Measurements from ENCODE around the gene SLC5A10. TPM values are rescaled to one million over a fixed set of nuclear protein-coding genes. Genes with fewer than 3 reads are reported as not detected.
A peak's percentile ranks its signal among the peaks of the same experiment; 100 is the strongest.
"Not testable (repeated sequence)": the region's sequence is repeated elsewhere in the genome, so short reads cannot be mapped to it uniquely, and the experiment has no call there.

The SLC5A10 gene
- total RNA-seq, 4 donors from 2014 or later: not detected

- TF ChIP-seq, protein P1, sequence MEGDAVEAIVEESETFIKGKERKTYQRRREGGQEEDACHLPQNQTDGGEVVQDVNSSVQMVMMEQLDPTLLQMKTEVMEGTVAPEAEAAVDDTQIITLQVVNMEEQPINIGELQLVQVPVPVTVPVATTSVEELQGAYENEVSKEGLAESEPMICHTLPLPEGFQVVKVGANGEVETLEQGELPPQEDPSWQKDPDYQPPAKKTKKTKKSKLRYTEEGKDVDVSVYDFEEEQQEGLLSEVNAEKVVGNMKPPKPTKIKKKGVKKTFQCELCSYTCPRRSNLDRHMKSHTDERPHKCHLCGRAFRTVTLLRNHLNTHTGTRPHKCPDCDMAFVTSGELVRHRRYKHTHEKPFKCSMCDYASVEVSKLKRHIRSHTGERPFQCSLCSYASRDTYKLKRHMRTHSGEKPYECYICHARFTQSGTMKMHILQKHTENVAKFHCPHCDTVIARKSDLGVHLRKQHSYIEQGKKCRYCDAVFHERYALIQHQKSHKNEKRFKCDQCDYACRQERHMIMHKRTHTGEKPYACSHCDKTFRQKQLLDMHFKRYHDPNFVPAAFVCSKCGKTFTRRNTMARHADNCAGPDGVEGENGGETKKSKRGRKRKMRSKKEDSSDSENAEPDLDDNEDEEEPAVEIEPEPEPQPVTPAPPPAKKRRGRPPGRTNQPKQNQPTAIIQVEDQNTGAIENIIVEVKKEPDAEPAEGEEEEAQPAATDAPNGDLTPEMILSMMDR (IDR thresholded peaks at IDR 0.05): peak in 2 of 3 experiments; percentile 41 to 42
- peak overlapping the region in 2 of 4 donors; percentile 36 to 55 for H3K27ac ChIP-seq (replicated peaks in 1 of 4)
- H3K9me3 ChIP-seq; H3K4me3 ChIP-seq; H3K27me3 ChIP-seq; DNase-seq (ENCODE audit: extremely low spot score); H3K4me1 ChIP-seq; intact Hi-C loops (cut with DNase I); H3K36me3 ChIP-seq: not testable (repeated sequence)
- no CpG with 5 or more reads among the region's 4 CpGs for WGBS
Measured at GRCh38 chr17:19031729-19032128, 79.8 kb downstream of the SLC5A10 start.

DNA sequence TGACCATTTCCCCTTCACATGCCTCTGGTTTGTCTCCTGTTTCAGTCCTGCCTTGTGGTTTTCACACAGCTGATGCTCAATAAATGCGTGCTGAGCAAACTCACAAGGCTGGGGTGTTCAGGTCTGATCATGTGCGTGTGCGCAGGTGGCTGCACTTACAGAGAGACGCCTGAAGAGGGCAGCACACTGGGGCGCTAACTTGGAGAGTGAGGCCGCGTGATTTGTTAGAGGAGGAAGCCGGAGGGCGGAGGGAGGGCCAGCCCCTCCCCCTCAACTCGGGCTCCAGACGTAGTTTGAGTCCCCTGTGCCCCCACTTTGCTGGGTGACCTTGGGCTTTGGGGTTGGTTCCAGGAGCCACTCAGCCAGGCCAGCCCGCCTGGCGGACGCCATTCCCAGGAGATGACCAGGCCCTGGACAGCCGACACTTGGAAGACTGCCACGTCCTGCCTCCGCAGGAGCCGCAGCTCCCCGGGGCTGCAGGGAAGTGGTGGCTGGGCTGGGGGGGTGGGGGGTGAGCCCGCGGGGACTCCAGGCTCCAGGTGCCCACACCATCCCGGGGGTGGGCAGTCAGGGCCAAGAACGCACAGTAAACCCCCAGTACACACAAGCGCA, 80.5 kb downstream of the SLC5A10 start:
- H3K4me1 ChIP-seq; H3K36me3 ChIP-seq; H3K9me3 ChIP-seq; H3K27me3 ChIP-seq; intact Hi-C loops (cut with DNase I); DNase-seq (ENCODE audit: extremely low spot score): not testable (repeated sequence)
- no CpG with 5 or more reads among the region's 24 CpGs for WGBS
- Histone ChIP-seq H3K27ac (replicated peaks in 1 of 4) (peak overlapping the region in 1 of 4 donors; percentile 55), H3K4me3 (peak overlapping the region in 1 of 4 donors; percentile 19)

DNA sequence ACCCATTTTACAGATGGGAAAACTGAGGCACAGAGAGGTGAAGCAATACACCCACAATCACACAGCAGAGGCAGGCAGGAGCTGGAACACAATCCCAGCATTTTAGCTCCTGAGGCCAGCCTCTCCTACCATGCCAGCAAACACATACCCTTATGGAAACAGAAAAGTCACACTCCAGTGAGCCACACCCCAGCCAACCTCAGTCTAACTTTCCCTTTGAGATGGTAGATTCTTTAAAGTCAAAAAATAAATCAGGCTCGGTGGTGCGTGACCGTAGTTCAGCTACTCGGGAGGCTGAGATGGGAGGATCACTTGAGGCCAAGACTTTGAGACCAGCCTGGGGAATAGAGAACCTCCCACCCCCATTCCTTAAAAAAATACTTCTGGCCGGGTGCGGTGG, 84.2 kb downstream of the SLC5A10 start:
- H3K4me3 ChIP-seq; H3K36me3 ChIP-seq; H3K9me3 ChIP-seq; H3K27ac ChIP-seq (replicated peaks in 1 of 4); DNase-seq (ENCODE audit: extremely low spot score); intact Hi-C loops (cut with DNase I); H3K4me1 ChIP-seq; H3K27me3 ChIP-seq: not testable (repeated sequence)
- no CpG with 5 or more reads among the region's 6 CpGs for WGBS

GRCh38 chr17:19037547-19037946, 85.6 kb downstream of the SLC5A10 start:
- H3K27me3 ChIP-seq; DNase-seq (ENCODE audit: extremely low spot score); H3K4me3 ChIP-seq; H3K27ac ChIP-seq (replicated peaks in 1 of 4); H3K9me3 ChIP-seq; H3K4me1 ChIP-seq; H3K36me3 ChIP-seq; intact Hi-C loops (cut with DNase I): not testable (repeated sequence)
- no CpG with 5 or more reads among the region's 6 CpGs for WGBS

GRCh38 chr17:19038007-19038406, 86.0 kb downstream of the SLC5A10 start:
- DNase-seq (ENCODE audit: extremely low spot score); H3K36me3 ChIP-seq; H3K27ac ChIP-seq (replicated peaks in 1 of 4); intact Hi-C loops (cut with DNase I); H3K4me1 ChIP-seq; H3K4me3 ChIP-seq; H3K9me3 ChIP-seq; H3K27me3 ChIP-seq: not testable (repeated sequence)
- WGBS: no CpG with 5 or more reads among the region's 17 CpGs

DNA sequence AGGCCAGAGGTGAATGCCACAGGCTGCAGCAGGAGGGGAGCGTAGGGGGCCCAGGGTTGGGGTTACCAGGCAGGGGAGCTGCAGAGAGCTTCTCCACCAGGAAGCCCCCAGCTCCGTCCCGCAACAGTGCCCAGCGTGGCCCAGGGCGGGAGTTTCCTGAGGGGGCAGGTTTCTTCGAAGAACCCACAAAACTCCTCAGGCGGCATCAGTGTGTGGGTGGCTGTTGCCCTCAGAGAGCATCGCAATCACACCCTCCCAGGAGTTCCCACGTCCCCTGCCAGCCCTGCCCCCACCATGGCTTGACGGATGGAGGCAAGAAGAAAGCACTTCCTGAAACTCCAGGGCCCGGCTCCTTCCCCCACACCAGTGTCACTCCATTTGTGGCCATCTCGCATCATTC, 86.8 kb downstream of the SLC5A10 start:
- H3K27ac ChIP-seq (replicated peaks in 1 of 4); DNase-seq (ENCODE audit: extremely low spot score); H3K36me3 ChIP-seq; H3K4me3 ChIP-seq; H3K9me3 ChIP-seq; intact Hi-C loops (cut with DNase I); H3K27me3 ChIP-seq; H3K4me1 ChIP-seq: not testable (repeated sequence)
- WGBS: no CpG with 5 or more reads among the region's 12 CpGs

DNA sequence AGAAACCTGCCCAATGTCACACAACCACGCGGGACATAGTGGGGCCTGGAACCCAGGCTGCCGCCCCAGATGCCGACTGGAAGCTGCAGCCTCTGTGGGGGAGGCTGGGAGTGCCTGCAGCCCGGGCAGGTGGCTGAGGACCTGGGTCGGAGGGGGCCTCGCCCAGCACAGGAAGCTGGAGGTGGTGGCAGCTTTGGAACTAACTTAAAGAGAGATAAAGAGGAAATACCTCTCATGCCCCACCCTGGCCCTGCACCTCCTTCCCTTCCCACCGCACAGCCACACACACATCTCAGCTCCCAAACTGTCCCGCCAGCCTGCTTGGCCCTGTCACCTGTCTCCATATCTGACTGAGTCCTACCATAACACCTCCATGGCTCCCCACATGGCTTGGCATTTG, 88.4 kb downstream of the SLC5A10 start:
- H3K9me3 ChIP-seq; intact Hi-C loops (cut with DNase I); H3K27me3 ChIP-seq; H3K36me3 ChIP-seq; H3K27ac ChIP-seq (replicated peaks in 1 of 4); H3K4me3 ChIP-seq; DNase-seq (ENCODE audit: extremely low spot score); H3K4me1 ChIP-seq: not testable (repeated sequence)
- no CpG with 5 or more reads among the region's 9 CpGs for WGBS

DNA sequence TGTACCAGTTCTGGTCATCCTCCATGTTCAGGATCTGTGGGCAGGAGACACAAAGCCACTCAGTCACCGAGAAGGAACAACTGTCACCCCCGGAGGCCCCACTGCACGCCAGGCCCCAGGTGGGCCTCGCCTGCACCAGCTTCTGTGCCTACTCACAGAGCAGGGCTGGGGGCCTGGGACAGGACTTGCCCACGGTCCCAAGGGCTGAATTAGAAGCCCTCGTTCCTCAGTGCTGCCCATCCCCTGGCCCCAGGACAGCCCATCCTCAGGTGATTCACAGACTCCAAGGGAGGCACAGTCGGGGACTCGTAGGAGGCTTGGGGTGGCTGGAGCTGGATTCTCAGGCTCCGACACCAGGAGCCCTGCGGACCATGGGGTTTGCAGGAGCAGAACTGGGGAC, 89.9 kb downstream of the SLC5A10 start:
- H3K27me3 ChIP-seq; H3K9me3 ChIP-seq; H3K27ac ChIP-seq (replicated peaks in 1 of 4); intact Hi-C loops (cut with DNase I); H3K4me3 ChIP-seq; H3K4me1 ChIP-seq; DNase-seq (ENCODE audit: extremely low spot score); H3K36me3 ChIP-seq: not testable (repeated sequence)
- no CpG with 5 or more reads among the region's 10 CpGs for WGBS

DNA sequence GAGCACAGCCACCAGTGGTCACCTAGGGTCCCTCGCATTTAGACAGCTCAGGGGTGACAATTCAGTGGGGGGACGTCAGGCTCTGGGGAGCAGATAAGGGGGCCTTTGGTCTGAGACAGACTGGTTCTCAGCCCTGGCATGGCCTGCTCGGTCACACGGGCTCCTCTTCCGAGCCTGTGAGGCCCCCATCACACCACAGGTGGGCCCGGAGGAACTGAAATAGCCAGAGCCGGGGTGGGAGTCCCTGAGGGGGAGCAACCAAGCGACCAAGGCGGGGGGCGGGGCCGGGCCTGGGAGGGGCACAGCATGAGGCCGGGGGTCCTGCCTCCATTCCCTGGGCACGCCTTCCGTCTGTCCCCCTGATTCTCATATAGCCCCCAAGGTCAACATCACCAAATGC, 90.4 kb downstream of the SLC5A10 start:
- H3K9me3 ChIP-seq; H3K4me1 ChIP-seq; H3K27me3 ChIP-seq; H3K4me3 ChIP-seq; H3K36me3 ChIP-seq; intact Hi-C loops (cut with DNase I); DNase-seq (ENCODE audit: extremely low spot score); H3K27ac ChIP-seq (replicated peaks in 1 of 4): not testable (repeated sequence)
- WGBS: no CpG with 5 or more reads among the region's 14 CpGs

GRCh38 chr17:19043032-19043431, 91.1 kb downstream of the SLC5A10 start:
- H3K27me3 ChIP-seq; H3K27ac ChIP-seq (replicated peaks in 1 of 4); H3K4me3 ChIP-seq; H3K4me1 ChIP-seq; H3K36me3 ChIP-seq; H3K9me3 ChIP-seq; intact Hi-C loops (cut with DNase I); DNase-seq (ENCODE audit: extremely low spot score): not testable (repeated sequence)
- no CpG with 5 or more reads among the region's 8 CpGs for WGBS

DNA sequence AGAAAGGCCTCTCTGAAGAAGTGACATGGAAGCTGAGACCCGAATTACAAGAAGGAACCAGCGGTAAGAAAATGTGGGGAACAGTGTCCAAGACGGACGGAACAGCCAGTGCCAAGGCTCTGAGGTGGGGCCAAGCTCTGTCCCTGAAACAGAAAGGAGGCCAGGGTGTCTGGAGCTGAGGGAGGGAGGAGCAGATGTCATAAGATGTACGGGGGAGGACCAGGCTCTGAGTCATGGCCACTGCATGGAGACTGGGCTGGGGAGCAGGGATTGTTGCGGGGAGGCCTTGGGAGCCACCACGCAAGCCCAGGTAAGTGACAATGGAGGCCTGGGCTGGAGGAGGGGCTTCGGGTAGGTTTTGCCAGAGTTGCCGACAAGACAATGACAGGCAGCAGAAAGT, 92.7 kb downstream of the SLC5A10 start:
- H3K4me3 ChIP-seq; intact Hi-C loops (cut with DNase I); H3K27ac ChIP-seq (replicated peaks in 1 of 4); H3K36me3 ChIP-seq; H3K9me3 ChIP-seq; DNase-seq (ENCODE audit: extremely low spot score); H3K27me3 ChIP-seq; H3K4me1 ChIP-seq: not testable (repeated sequence)
- WGBS: no CpG with 5 or more reads among the region's 9 CpGs

DNA sequence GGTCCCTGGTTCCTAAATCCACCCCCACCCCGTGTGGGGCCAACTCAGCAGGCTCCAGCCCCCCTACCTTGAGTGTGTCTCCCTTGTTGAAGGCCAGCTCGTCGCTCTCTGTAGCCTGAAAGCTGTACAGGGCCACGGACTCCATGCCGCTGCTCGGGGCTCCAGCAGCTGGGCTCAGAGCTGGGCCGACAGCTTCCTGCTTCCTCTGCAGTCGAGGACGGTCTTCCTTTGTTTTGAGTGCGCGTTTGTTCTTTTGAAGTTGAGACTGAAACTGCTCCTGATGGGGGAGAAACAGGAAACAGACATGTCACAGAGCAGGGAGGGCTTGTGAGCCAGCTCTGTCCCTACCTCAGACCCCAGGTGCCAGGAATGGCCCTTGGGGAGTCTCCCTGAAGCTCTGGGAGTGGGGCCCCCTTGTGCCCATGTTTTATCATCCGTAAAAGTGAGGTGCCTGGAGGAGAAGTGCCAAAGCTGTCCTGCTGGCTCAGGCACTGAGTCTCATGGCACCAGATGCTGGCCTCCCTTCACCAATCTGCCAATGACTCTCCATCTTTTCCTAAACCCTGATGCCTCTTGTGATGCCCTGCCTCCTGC, 94.9 kb downstream of the SLC5A10 start, which contains the start of gene GRAP:
Gene GRAP (minus strand): TSS at position 176 of the 594 bp plus-strand sequence. CDS start 31 bp downstream, at position 145.
- intact Hi-C loops (cut with DNase I); H3K4me1 ChIP-seq; H3K9me3 ChIP-seq; H3K27me3 ChIP-seq; H3K4me3 ChIP-seq; DNase-seq (ENCODE audit: extremely low spot score); H3K36me3 ChIP-seq; H3K27ac ChIP-seq (replicated peaks in 1 of 4): not testable (repeated sequence)
- no CpG with 5 or more reads among the region's 12 CpGs for WGBS

Measured in esophagus muscularis mucosa (tissue), 4 donors.